Measurements from ENCODE around the gene BOD1L1. TPM values are rescaled to one million over a fixed set of nuclear protein-coding genes. Genes with fewer than 3 reads are reported as not detected.

Gene BOD1L1
- total RNA-seq, 4 donors from 2014 or later = 33.7 to 72.2 (median 60.8) TPM

DNA sequence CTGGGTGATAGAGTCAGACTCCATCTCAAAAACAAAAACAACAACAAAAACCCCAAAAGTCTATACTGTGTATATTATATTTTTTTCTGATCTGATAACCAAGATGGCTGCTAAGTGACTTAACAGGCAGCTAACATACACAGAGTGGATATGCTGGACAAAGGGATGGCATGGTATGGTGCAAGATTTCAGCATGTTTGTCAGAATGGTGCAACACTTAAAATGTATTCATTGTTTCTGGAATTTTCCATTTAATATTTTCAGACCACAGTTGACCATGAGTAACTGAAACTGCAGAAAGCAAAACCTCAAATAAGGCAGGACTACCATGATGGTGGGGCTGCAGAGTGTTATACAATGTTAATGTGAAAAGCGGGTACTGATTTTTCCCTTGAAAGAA lies 6.1 kb upstream of the BOD1L1 start:
- Histone ChIP-seq H3K9me3 (no peaks in the 10 kb centered on the region), H3K4me3 (no peak overlapping the region), H3K36me3 (no peaks in the 10 kb centered on the region), H3K27ac (no peak overlapping the region), H3K27me3 (no peaks in the 10 kb centered on the region), H3K4me1 (peaks cover 0 to 2% (median under 1%) of the 10 kb centered on the region in 4 donors)
- intact Hi-C loops (cut with DNase I; ENCODE audit: low total_unique reads) = no loop called here
- 97% methylated on average over 1 of the region's 1 CpG; no CpG with 5 or more reads in 1 of the 2 donors for WGBS, 2 donors (ENCODE audit: low coverage in 1 of 2)
- TF ChIP-seq POLR2A (IDR thresholded peaks at IDR 0.05) (no peak), POLR2AphosphoS5 (IDR thresholded peaks at IDR 0.05) (no peak), EP300 (IDR thresholded peaks at IDR 0.05; ENCODE audit: low read depth) (no peak)
- TF ChIP-seq, protein P1, sequence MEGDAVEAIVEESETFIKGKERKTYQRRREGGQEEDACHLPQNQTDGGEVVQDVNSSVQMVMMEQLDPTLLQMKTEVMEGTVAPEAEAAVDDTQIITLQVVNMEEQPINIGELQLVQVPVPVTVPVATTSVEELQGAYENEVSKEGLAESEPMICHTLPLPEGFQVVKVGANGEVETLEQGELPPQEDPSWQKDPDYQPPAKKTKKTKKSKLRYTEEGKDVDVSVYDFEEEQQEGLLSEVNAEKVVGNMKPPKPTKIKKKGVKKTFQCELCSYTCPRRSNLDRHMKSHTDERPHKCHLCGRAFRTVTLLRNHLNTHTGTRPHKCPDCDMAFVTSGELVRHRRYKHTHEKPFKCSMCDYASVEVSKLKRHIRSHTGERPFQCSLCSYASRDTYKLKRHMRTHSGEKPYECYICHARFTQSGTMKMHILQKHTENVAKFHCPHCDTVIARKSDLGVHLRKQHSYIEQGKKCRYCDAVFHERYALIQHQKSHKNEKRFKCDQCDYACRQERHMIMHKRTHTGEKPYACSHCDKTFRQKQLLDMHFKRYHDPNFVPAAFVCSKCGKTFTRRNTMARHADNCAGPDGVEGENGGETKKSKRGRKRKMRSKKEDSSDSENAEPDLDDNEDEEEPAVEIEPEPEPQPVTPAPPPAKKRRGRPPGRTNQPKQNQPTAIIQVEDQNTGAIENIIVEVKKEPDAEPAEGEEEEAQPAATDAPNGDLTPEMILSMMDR (IDR thresholded peaks at IDR 0.05) = no peak
- DNase-seq = no peak
- in situ Hi-C loops (cut with MboI; ENCODE audit: low pct_ligation_motif_present in 1 of 4, low pct_unique_long_range_greater_than_20kb in 1 of 4, low sequenced_read_pairs in 3 of 4) = loop anchor here in 2 of 4 donors (25.0 kb wide), 2 partner anchors 1354 to 1379 kb away; partner anchors contain the start of gene CPEB2 (in 1 of the 2)

DNA sequence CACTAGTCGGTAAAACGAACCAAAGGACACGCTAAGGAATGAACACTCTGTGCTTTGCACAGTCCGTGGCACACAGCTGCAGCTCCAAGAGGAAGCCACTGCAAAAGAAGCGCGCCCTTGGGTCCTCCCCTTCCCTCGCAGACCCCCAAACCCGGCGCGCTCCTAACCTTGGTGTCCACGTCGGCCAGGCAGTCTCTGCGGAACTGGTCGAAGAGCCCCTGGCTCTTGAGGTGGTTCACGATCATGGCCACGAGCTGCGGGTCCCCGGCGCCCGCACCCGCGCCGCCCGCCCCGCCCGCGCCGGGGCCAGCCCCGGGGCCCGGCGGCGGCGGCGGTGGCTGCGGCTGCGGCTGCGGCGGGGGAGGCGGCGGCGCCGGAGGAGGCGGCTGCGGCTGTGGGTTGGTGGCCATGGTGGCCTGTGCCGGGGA lies 333 bp downstream of the BOD1L1 start:
- H3K27me3 ChIP-seq = no peaks in the 10 kb centered on the region
- in situ Hi-C loops (cut with MboI; ENCODE audit: low pct_ligation_motif_present in 1 of 4, low pct_unique_long_range_greater_than_20kb in 1 of 4, low sequenced_read_pairs in 3 of 4) = loop anchor here in 2 of 4 donors (25.0 kb wide), 2 partner anchors 1360 to 1385 kb away; partner anchors contain the start of gene CPEB2 (in 1 of the 2)
- WGBS, 2 donors (ENCODE audit: low coverage in 1 of 2) = 0% methylated on average over 28 of the region's 45 CpGs; no CpG with 5 or more reads in 1 of the 2 donors
- TF ChIP-seq EP300 (IDR thresholded peaks at IDR 0.05; ENCODE audit: low read depth) = no peak
- TF ChIP-seq POLR2A (IDR thresholded peaks at IDR 0.05) = no peak
- no peak for TF ChIP-seq POLR2AphosphoS5 (IDR thresholded peaks at IDR 0.05)
- TF ChIP-seq, protein P1 (IDR thresholded peaks at IDR 0.05) = no peak
- H3K27ac ChIP-seq = peak overlapping the region; percentile 90 to 98 (median 94)
- H3K9me3 ChIP-seq = no peaks in the 10 kb centered on the region
- peaks cover 18 to 29% (median 21%) of the 10 kb centered on the region in 4 donors for H3K4me1 ChIP-seq
- peak; percentile 14 for DNase-seq
- intact Hi-C loops (cut with DNase I; ENCODE audit: low total_unique reads) = no loop called here
- peak overlapping the region; percentile 83 to 96 (median 88) for H3K4me3 ChIP-seq
- H3K36me3 ChIP-seq = no peaks in the 10 kb centered on the region

DNA sequence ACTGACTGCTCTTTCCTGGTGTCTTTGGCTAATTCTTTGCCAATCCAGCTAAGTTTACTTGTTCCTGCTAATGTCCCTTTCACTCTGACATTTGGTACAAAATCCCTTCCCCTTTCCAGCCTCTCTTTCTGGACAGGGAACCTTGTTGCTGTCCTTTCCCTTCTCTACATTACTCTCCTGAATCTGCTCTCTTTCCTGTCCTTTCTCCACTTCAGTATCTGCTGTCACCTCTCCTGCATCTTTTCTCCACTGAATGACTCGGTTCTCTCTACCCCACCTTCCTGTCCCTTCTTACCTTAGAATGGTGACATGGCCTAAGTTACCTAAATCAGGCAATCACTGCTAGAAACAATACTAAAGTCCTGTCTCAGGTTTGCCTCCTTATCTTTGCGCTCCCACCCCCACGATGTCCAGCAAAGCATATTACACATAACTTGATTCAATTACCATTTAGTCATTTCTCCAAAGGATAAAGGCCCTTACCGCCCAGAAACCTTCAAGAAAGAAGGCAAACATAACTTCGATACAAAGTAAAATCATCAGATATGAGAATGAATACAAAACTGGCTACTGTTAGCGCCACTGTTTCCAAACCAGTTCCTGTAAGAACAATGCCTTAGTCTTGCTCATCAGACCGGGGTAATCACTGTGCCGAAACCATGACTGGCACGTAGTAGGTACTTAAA lies 890 bp downstream of the BOD1L1 start:
- peak overlapping the region; percentile 65 to 96 (median 86) for H3K4me3 ChIP-seq
- in situ Hi-C loops (cut with MboI; ENCODE audit: low pct_ligation_motif_present in 1 of 4, low pct_unique_long_range_greater_than_20kb in 1 of 4, low sequenced_read_pairs in 3 of 4) = loop anchor here in 2 of 4 donors (25.0 kb wide), 2 partner anchors 1361 to 1386 kb away; partner anchors contain the start of gene CPEB2 (in 1 of the 2)
- 0 to 3% methylated on average over 3 to 9 of the region's 9 CpGs for WGBS, 2 donors (ENCODE audit: low coverage in 1 of 2)
- H3K4me1 ChIP-seq = peaks cover 18 to 29% (median 21%) of the 10 kb centered on the region in 4 donors
- H3K9me3 ChIP-seq = no peaks in the 10 kb centered on the region
- H3K27ac ChIP-seq = peak overlapping the region; percentile 23 to 98 (median 92)
- DNase-seq = no peak
- TF ChIP-seq EP300 (IDR thresholded peaks at IDR 0.05; ENCODE audit: low read depth) (no peak), POLR2AphosphoS5 (IDR thresholded peaks at IDR 0.05) (no peak), POLR2A (IDR thresholded peaks at IDR 0.05) (no peak)
- TF ChIP-seq, protein P1 (IDR thresholded peaks at IDR 0.05) = no peak
- intact Hi-C loops (cut with DNase I; ENCODE audit: low total_unique reads) = no loop called here
- H3K36me3 ChIP-seq = no peaks in the 10 kb centered on the region
- no peaks in the 10 kb centered on the region for H3K27me3 ChIP-seq

DNA sequence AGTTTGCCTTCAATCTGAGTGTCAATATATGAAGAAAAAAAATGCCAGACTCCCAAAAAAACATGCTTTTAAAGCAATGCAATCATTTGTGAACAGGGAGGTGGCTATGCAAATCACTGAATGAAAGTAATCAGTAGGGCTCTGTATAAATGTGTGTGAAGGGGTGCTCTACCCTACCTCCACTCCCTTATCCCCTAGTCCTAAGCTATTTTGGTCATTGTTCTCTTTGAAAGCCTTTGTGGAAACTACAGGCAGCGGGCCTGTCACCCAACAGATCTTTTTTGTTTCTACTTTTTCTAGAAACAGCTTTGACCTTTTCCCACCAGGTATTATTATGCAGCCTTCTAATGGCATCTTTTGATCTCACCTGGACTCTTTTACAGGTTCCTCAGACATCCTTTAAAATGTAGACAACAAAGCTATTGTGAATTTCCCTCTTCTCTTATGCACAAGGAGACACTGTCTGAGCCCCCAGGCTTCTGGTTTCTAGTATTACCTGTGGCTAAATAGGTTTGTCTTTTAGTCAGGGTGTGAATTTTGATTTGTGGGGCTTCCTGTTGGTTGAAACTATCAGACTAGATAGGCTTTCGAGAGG lies 9.2 kb downstream of the BOD1L1 start:
- WGBS, 2 donors (ENCODE audit: low coverage in 1 of 2) = 67 to 91% methylated on average over 1 to 2 of the region's 2 CpGs
- peaks cover 0 to 52% (median 13%) of the 10 kb centered on the region in 4 donors for H3K36me3 ChIP-seq
- H3K4me1 ChIP-seq = peaks cover 0 to 4% (median 1%) of the 10 kb centered on the region in 4 donors
- in situ Hi-C loops (cut with MboI; ENCODE audit: low pct_ligation_motif_present in 1 of 4, low pct_unique_long_range_greater_than_20kb in 1 of 4, low sequenced_read_pairs in 3 of 4) (no loop called here), intact Hi-C loops (cut with DNase I; ENCODE audit: low total_unique reads) (no loop called here)
- TF ChIP-seq, protein P1 (IDR thresholded peaks at IDR 0.05) = no peak
- no peak for TF ChIP-seq POLR2A (IDR thresholded peaks at IDR 0.05)
- TF ChIP-seq EP300 (IDR thresholded peaks at IDR 0.05; ENCODE audit: low read depth) = no peak
- no peak for TF ChIP-seq POLR2AphosphoS5 (IDR thresholded peaks at IDR 0.05)
- no peak overlapping the region for H3K4me3 ChIP-seq
- no peak overlapping the region for H3K27ac ChIP-seq
- H3K27me3 ChIP-seq = no peaks in the 10 kb centered on the region
- H3K9me3 ChIP-seq = no peaks in the 10 kb centered on the region
- no peak for DNase-seq

Data from transverse colon (tissue), 4 donors.